ENCODE data around the gene TUBB6.

Gene TUBB6

GRCh38 chr18:12352188-12352587 is 44.1 kb downstream of the TUBB6 start:
- CTCF ChIA-PET = interaction anchor here (0.5 to 4.2 kb wide), 3 partner anchors 8 to 24 kb away, joined by 3 to 13 read pairs (median 3); no protein-coding TSS in a partner anchor
- peaks cover 65 to 78% of the 10 kb centered on the region in 2 experiments for H3K36me3 ChIP-seq (ENCODE audit: control insufficient read depth in 2 of 2, insufficient read depth in 1 of 2, low read length in 2 of 2)
- H3K27ac ChIP-seq (ENCODE audit: extremely low read depth, low read depth, low read length) = no peak overlapping the region
- POLR2A ChIA-PET = interaction anchor here (1.3 kb wide), 1 partner anchor 12 kb away, joined by 3 read pairs; no protein-coding TSS in a partner anchor
- TF ChIP-seq ZNF335 (tag by site-specific recombination; conservative IDR thresholded peaks at IDR 0.05) (no peak), ZFHX2 (tag by site-specific recombination; conservative IDR thresholded peaks at IDR 0.05) (no peak)
- H3K4me3 ChIP-seq (ENCODE audit: low read depth, low read length) = no peak overlapping the region
- H3K9me3 ChIP-seq (ENCODE audit: control insufficient read depth, insufficient read depth, low read depth, low read length) = no peaks in the 10 kb centered on the region
- H3K4me1 ChIP-seq (ENCODE audit: control insufficient read depth, insufficient read depth, low read length) = no peaks in the 10 kb centered on the region

- peaks cover 70 to 90% of the 10 kb centered on the region in 2 experiments for H3K36me3 ChIP-seq (ENCODE audit: control insufficient read depth in 2 of 2, insufficient read depth in 1 of 2, low read length in 2 of 2)
- TF ChIP-seq ZNF624 (tag by site-specific recombination; IDR thresholded peaks at IDR 0.05) (no peak), CTCF (tag by site-specific recombination; IDR thresholded peaks at IDR 0.05) (no peak), REST (tag by site-specific recombination; IDR thresholded peaks at IDR 0.05) (no peak)
- no peak overlapping the region for H3K4me3 ChIP-seq (ENCODE audit: low read depth, low read length)
- CTCF ChIA-PET = interaction anchor here (1.1 kb wide), 1 partner anchor 8 kb away, joined by 3 read pairs; no protein-coding TSS in a partner anchor
- no peaks in the 10 kb centered on the region for H3K4me1 ChIP-seq (ENCODE audit: control insufficient read depth, insufficient read depth, low read length)
- H3K9me3 ChIP-seq (ENCODE audit: control insufficient read depth, insufficient read depth, low read depth, low read length) = no peaks in the 10 kb centered on the region
- H3K27ac ChIP-seq (ENCODE audit: extremely low read depth, low read depth, low read length) = no peak overlapping the region
- POLR2A ChIA-PET = interaction anchor here (1.5 kb wide), 1 partner anchor 18 kb away, joined by 6 read pairs; the partner anchor contains the start of gene AFG3L2
Observed at GRCh38 chr18:12359515-12359927, 51.5 kb downstream of the TUBB6 start.

- no peaks in the 10 kb centered on the region for H3K9me3 ChIP-seq (ENCODE audit: control insufficient read depth, insufficient read depth, low read depth, low read length)
- H3K4me1 ChIP-seq (ENCODE audit: control insufficient read depth, insufficient read depth, low read length) = no peaks in the 10 kb centered on the region
- H3K27ac ChIP-seq (ENCODE audit: extremely low read depth, low read depth, low read length) = no peak overlapping the region
- POLR2A ChIA-PET = no interaction called here
- no peak overlapping the region for H3K4me3 ChIP-seq (ENCODE audit: low read depth, low read length)
- H3K36me3 ChIP-seq (ENCODE audit: control insufficient read depth in 2 of 2, insufficient read depth in 1 of 2, low read length in 2 of 2) = peaks cover 60 to 90% of the 10 kb centered on the region in 2 experiments
- CTCF ChIA-PET = no interaction called here
- no peak for TF ChIP-seq AEBP2 (tag by site-specific recombination; IDR thresholded peaks at IDR 0.05; ENCODE audit: borderline replicate concordance)
- TF ChIP-seq ZNF585B (tag by site-specific recombination; IDR thresholded peaks at IDR 0.05) = no peak
- 0 out of 2 replicates have a peak, but pooled peaks have one; percentile 31 for TF ChIP-seq PRDM10 (tag by site-specific recombination; IDR thresholded peaks at IDR 0.05)
- no peak for TF ChIP-seq ZNF23 (tag by site-specific recombination; IDR thresholded peaks at IDR 0.05; ENCODE audit: borderline replicate concordance)
- TF ChIP-seq ZNF623 (tag by site-specific recombination; IDR thresholded peaks at IDR 0.05) = no peak
- no peak for TF ChIP-seq PRDM4 (tag by site-specific recombination; IDR thresholded peaks at IDR 0.05)
- TF ChIP-seq HOXA7 (CRISPR knock-in tag; IDR thresholded peaks at IDR 0.05; ENCODE audit: borderline replicate concordance) = no peak
- no peak for TF ChIP-seq ZSCAN23 (tag by site-specific recombination; IDR thresholded peaks at IDR 0.05)
- no peak for TF ChIP-seq ZNF561 (tag by site-specific recombination; IDR thresholded peaks at IDR 0.05; ENCODE audit: borderline replicate concordance)
- no peak for TF ChIP-seq ZNF248 (tag by site-specific recombination; IDR thresholded peaks at IDR 0.05)
- TF ChIP-seq ZNF664 (tag by site-specific recombination; IDR thresholded peaks at IDR 0.05) = peak; percentile 95
Observed at GRCh38 chr18:12361770-12362378, 53.8 kb downstream of the TUBB6 start.
